Trophoblast cell (in vitro differentiated cells and primary cell): ENCODE data around the gene MLKL.
A peak's percentile ranks its signal among the peaks of the same experiment; 100 is the strongest.

Experiments used
- DNase-seq, 2 donors: peaks; one replicate each; pipeline ENCODE4 v3.0.0-alpha.2; 2016
- H2AFZ ChIP-seq: 2 replicates; pipeline ENCODE4 v1.6.1; 2013; ENCODE audit warnings: low read length, moderate library complexity, mild to moderate bottlenecking; ENCODE audit not compliant: insufficient read depth, poor library complexity
- H2AK5ac ChIP-seq: 2 replicates; pipeline ENCODE4 v1.6.1; 2013; ENCODE audit warnings: mild to moderate bottlenecking, low read length
- H2BK120ac ChIP-seq: 2 replicates; pipeline ENCODE4 v1.6.1; 2013; ENCODE audit warnings: low read length, mild to moderate bottlenecking, moderate library complexity; ENCODE audit not compliant: insufficient read depth, poor library complexity
- H2BK12ac ChIP-seq: 2 replicates; pipeline ENCODE4 v1.6.1; 2013; ENCODE audit warnings: mild to moderate bottlenecking, low read length, moderate library complexity
- H2BK5ac ChIP-seq: 2 replicates; pipeline ENCODE4 v1.6.1; 2013; ENCODE audit warnings: low read length, low read depth, moderate library complexity, mild to moderate bottlenecking; ENCODE audit not compliant: poor library complexity
- H3K14ac ChIP-seq: 2 replicates; pipeline ENCODE4 v1.6.1; 2013; ENCODE audit warnings: mild to moderate bottlenecking, low read length
- H3K18ac ChIP-seq: 2 replicates; pipeline ENCODE4 v1.6.1; 2013; ENCODE audit warnings: mild to moderate bottlenecking, low read length
- H3K23ac ChIP-seq: 2 replicates; pipeline ENCODE4 v1.6.1; 2013; ENCODE audit warnings: low read length
- H3K27ac ChIP-seq: 2 replicates; pipeline ENCODE4 v1.5.1; 2013; ENCODE audit warnings: low read depth, mild to moderate bottlenecking, inconsistent platforms, low read length, moderate library complexity
- H3K27me3 ChIP-seq: 2 replicates; pipeline ENCODE4 v1.6.1; 2013; ENCODE audit warnings: inconsistent platforms, mild to moderate bottlenecking, low read length, moderate library complexity; ENCODE audit not compliant: insufficient read depth
- H3K36me3 ChIP-seq, 2 experiments: 1 replicate in 1 of 2; 2 replicates in 1 of 2; pipeline ENCODE4 v1.6.1; 2013; ENCODE audit warnings: low read length in 2 of 2, mild to moderate bottlenecking in 2 of 2, moderate library complexity in 1 of 2; ENCODE audit not compliant: insufficient read depth in 2 of 2, control insufficient read depth in 1 of 2
- H3K4ac ChIP-seq: 2 replicates; pipeline ENCODE4 v1.6.1; 2013; ENCODE audit warnings: low read depth, mild to moderate bottlenecking, low read length, moderate library complexity
- H3K4me1 ChIP-seq, 2 experiments: 1 replicate in 1 of 2; 2 replicates in 1 of 2; pipeline ENCODE4 v1.6.1; 2013; ENCODE audit warnings: low read length in 2 of 2, mild to moderate bottlenecking in 2 of 2, moderate library complexity in 1 of 2; ENCODE audit not compliant: insufficient read depth in 2 of 2, control insufficient read depth in 1 of 2
- H3K4me2 ChIP-seq: 2 replicates; pipeline ENCODE4 v1.6.1; 2013; ENCODE audit warnings: inconsistent platforms, mild to moderate bottlenecking, low read length, moderate library complexity
- H3K4me3 ChIP-seq: 2 replicates; pipeline ENCODE4 v1.5.1; 2013; ENCODE audit warnings: mild to moderate bottlenecking, low read depth, low read length, inconsistent platforms
- H3K79me1 ChIP-seq: one replicate; pipeline ENCODE4 v1.6.1; 2013; ENCODE audit warnings: low read length
- H3K79me2 ChIP-seq: 2 replicates; pipeline ENCODE4 v1.6.1; 2013; ENCODE audit warnings: low read length, mild to moderate bottlenecking; ENCODE audit not compliant: control insufficient read depth, insufficient read depth, poor library complexity
- H3K9ac ChIP-seq: 2 replicates; pipeline ENCODE4 v1.6.1; 2013; ENCODE audit warnings: mild to moderate bottlenecking, low read length
- H3K9me3 ChIP-seq: 2 replicates; pipeline ENCODE4 v1.6.1; 2013; ENCODE audit warnings: low read depth, mild to moderate bottlenecking, control low read depth, inconsistent platforms, low read length; ENCODE audit not compliant: insufficient read depth
- H4K12ac ChIP-seq: 2 replicates; pipeline ENCODE4 v1.6.1; 2013; ENCODE audit warnings: low read depth, mild to moderate bottlenecking, low read length, moderate library complexity
- H4K8ac ChIP-seq: 2 replicates; pipeline ENCODE4 v1.6.1; 2013; ENCODE audit warnings: low read depth, mild to moderate bottlenecking, low read length, moderate library complexity
- H4K91ac ChIP-seq: one replicate; pipeline ENCODE4 v1.6.1; 2013; ENCODE audit warnings: low read depth, mild to moderate bottlenecking, low read length, moderate library complexity
- WGBS: extraction: QIAGEN DNeasy Blood & Tissue Kit; methylation state at CpG from one replicate; pipeline ENCODE4 v1.1.7; 2013; ENCODE audit warnings: missing lambda C conversion rate; ENCODE audit not compliant: insufficient read length, insufficient coverage; ENCODE audit errors: extremely low coverage; 5-methylcytosine and 5-hydroxymethylcytosine counted together

Gene MLKL

GRCh38 chr16:74651841-74652240, 48.8 kb downstream of the MLKL start:
- H2BK120ac ChIP-seq: no peak overlapping the region
- peaks cover 2% of the 10 kb centered on the region in 2 experiments for H3K4me1 ChIP-seq
- no peak overlapping the region for H3K18ac ChIP-seq
- no peak overlapping the region for H4K8ac ChIP-seq
- no peak overlapping the region for H4K91ac ChIP-seq
- no peaks in the 10 kb centered on the region for H3K79me1 ChIP-seq
- H3K27me3 ChIP-seq: no peaks in the 10 kb centered on the region
- no peaks in the 10 kb centered on the region for H3K9me3 ChIP-seq
- H4K12ac ChIP-seq: no peak overlapping the region
- WGBS: no CpG with 5 or more reads among the region's 2 CpGs
- H3K4ac ChIP-seq: no peak overlapping the region
- no peak overlapping the region for H2BK12ac ChIP-seq
- no peak overlapping the region for H3K27ac ChIP-seq
- no peak overlapping the region for H3K23ac ChIP-seq
- no peak overlapping the region for H3K4me2 ChIP-seq
- H2BK5ac ChIP-seq: no peak overlapping the region
- peaks cover 24 to 34% of the 10 kb centered on the region in 2 experiments for H3K36me3 ChIP-seq
- H3K4me3 ChIP-seq: no peak overlapping the region
- H3K79me2 ChIP-seq: no peaks in the 10 kb centered on the region
- no peak overlapping the region for H3K14ac ChIP-seq
- H2AK5ac ChIP-seq: no peak overlapping the region
- peak in 1 of 2 donors; percentile 42 for DNase-seq
- H3K9ac ChIP-seq: no peak overlapping the region
- H2AFZ ChIP-seq: no peak overlapping the region

GRCh38 chr16:74650966-74651567, 49.6 kb downstream of the MLKL start:
- Histone ChIP-seq H4K12ac (no peak overlapping the region), H2AFZ (no peak overlapping the region), H4K8ac (no peak overlapping the region), H2AK5ac (no peak overlapping the region), H2BK5ac (no peak overlapping the region), H3K9ac (no peak overlapping the region), H3K27me3 (no peaks in the 10 kb centered on the region), H2BK120ac (no peak overlapping the region), H3K4me2 (no peak overlapping the region), H3K4ac (no peak overlapping the region), H3K79me1 (no peaks in the 10 kb centered on the region), H3K79me2 (no peaks in the 10 kb centered on the region), H3K36me3 (peaks cover 30 to 35% of the 10 kb centered on the region in 2 experiments), H3K14ac (no peak overlapping the region), H3K27ac (no peak overlapping the region), H2BK12ac (no peak overlapping the region), H3K9me3 (no peaks in the 10 kb centered on the region), H3K4me3 (no peak overlapping the region), H3K4me1 (peaks cover 2% of the 10 kb centered on the region in 2 experiments), H4K91ac (no peak overlapping the region), H3K23ac (no peak overlapping the region), H3K18ac (no peak overlapping the region)
- DNase-seq: peak in 1 of 2 donors; percentile 40
- no CpG with 5 or more reads among the region's 6 CpGs for WGBS

- H3K4me1 ChIP-seq: peaks cover 2% of the 10 kb centered on the region in 2 experiments
- H3K18ac ChIP-seq: no peak overlapping the region
- no peak overlapping the region for H4K12ac ChIP-seq
- WGBS: no CpG with 5 or more reads among the region's 1 CpG
- H2BK5ac ChIP-seq: no peak overlapping the region
- H4K91ac ChIP-seq: no peak overlapping the region
- H3K4me2 ChIP-seq: no peak overlapping the region
- H3K27me3 ChIP-seq: no peaks in the 10 kb centered on the region
- no peak overlapping the region for H2AFZ ChIP-seq
- no peak overlapping the region for H3K9ac ChIP-seq
- no peaks in the 10 kb centered on the region for H3K79me1 ChIP-seq
- no peak overlapping the region for H3K14ac ChIP-seq
- no peak overlapping the region for H2BK120ac ChIP-seq
- H2BK12ac ChIP-seq: no peak overlapping the region
- no peak overlapping the region for H3K4me3 ChIP-seq
- H3K23ac ChIP-seq: no peak overlapping the region
- no peak overlapping the region for H4K8ac ChIP-seq
- no peak overlapping the region for H2AK5ac ChIP-seq
- DNase-seq: no peak
- no peaks in the 10 kb centered on the region for H3K9me3 ChIP-seq
- H3K79me2 ChIP-seq: no peaks in the 10 kb centered on the region
- H3K36me3 ChIP-seq: peaks cover 34 to 40% of the 10 kb centered on the region in 2 experiments
- no peak overlapping the region for H3K27ac ChIP-seq
- H3K4ac ChIP-seq: no peak overlapping the region
Observed at GRCh38 chr16:74649839-74650504, 50.7 kb downstream of the MLKL start.

- no peaks in the 10 kb centered on the region for H3K4me1 ChIP-seq
- WGBS: no CpG with 5 or more reads among the region's 8 CpGs
- H3K4me3 ChIP-seq: no peak overlapping the region
- H3K18ac ChIP-seq: no peak overlapping the region
- H2BK120ac ChIP-seq: no peak overlapping the region
- H3K79me1 ChIP-seq: no peaks in the 10 kb centered on the region
- H3K4me2 ChIP-seq: no peak overlapping the region
- H2BK12ac ChIP-seq: no peak overlapping the region
- no peak overlapping the region for H3K23ac ChIP-seq
- no peak for DNase-seq
- no peaks in the 10 kb centered on the region for H3K79me2 ChIP-seq
- H3K36me3 ChIP-seq: peaks cover 45 to 50% of the 10 kb centered on the region in 2 experiments
- no peak overlapping the region for H2BK5ac ChIP-seq
- no peak overlapping the region for H2AK5ac ChIP-seq
- H3K27ac ChIP-seq: no peak overlapping the region
- no peak overlapping the region for H2AFZ ChIP-seq
- no peaks in the 10 kb centered on the region for H3K9me3 ChIP-seq
- no peak overlapping the region for H3K14ac ChIP-seq
- no peak overlapping the region for H4K91ac ChIP-seq
- no peak overlapping the region for H3K9ac ChIP-seq
- H3K4ac ChIP-seq: no peak overlapping the region
- H3K27me3 ChIP-seq: no peaks in the 10 kb centered on the region
- no peak overlapping the region for H4K12ac ChIP-seq
- no peak overlapping the region for H4K8ac ChIP-seq
Observed at GRCh38 chr16:74641969-74642368, 58.7 kb downstream of the MLKL start.
